Cardiac muscle cell (in vitro differentiated cells and primary cell): ENCODE results near the gene MAST3. TPM values are rescaled to one million over a fixed set of nuclear protein-coding genes. Genes with fewer than 3 reads are reported as not detected.

ENCODE experiments used
- DNase-seq, 2 donors: peaks; one replicate each; pipeline versions ENCODE4 v3.0.0 to v3.0.0-alpha.2; 2010 to 2017; ENCODE audit warnings: low read depth in 1 of 2, low spot score in 1 of 2
- H3K27ac ChIP-seq: fragments of 200-600 bp; sonication (generic); 2 replicates; pipeline ENCODE4 v1.5.1; 2016
- H3K27me3 ChIP-seq: fragments of 200-600 bp; sonication (generic); 2 replicates; pipeline ENCODE4 v1.6.0; 2016; ENCODE audit warnings: control low read depth
- H3K36me3 ChIP-seq: fragments of 200-600 bp; sonication (generic); 2 replicates; pipeline ENCODE4 v1.5.1; 2016; ENCODE audit warnings: control low read depth
- H3K4me1 ChIP-seq: fragments of 200-600 bp; sonication (generic); 2 replicates; pipeline ENCODE4 v1.8.1; 2017; ENCODE audit warnings: low read depth, mild to moderate bottlenecking, mixed run types
- H3K4me3 ChIP-seq: fragments of 200-600 bp; sonication (generic); 2 replicates; pipeline ENCODE4 v1.5.1; 2016; ENCODE audit warnings: mild to moderate bottlenecking
- H3K9me3 ChIP-seq: fragments of 200-600 bp; sonication (generic); 2 replicates; pipeline ENCODE4 v1.5.1; 2017; ENCODE audit warnings: low read depth, mild to moderate bottlenecking, control low read depth
- polyA plus RNA-seq: library from polyadenylated mRNA; unstranded; fragments of >200 nt; fragmentation: Nextera tagmentation; extraction: Ambion mirVana; gene quantifications from 2 replicates; pipeline ENCODE4 v1.2.1, GENCODE V29; 2016
- total RNA-seq: library from RNA; depleted of rRNA; stranded (reverse); fragments of >200 nt; gene quantifications from 2 replicates; pipeline ENCODE4 v1.2.3, GENCODE V29; 2016
- TF ChIP-seq, protein P1 (sequence below): IDR thresholded peaks from 2 replicates; pipeline ENCODE4 v1.5.1; 2012; ENCODE audit warnings: low read depth, mild to moderate bottlenecking, low read length

MAST3 gene
- total and polyA plus RNA-seq, 2 experiments from 2014 or later: 5.5 to 8.1 TPM

DNA sequence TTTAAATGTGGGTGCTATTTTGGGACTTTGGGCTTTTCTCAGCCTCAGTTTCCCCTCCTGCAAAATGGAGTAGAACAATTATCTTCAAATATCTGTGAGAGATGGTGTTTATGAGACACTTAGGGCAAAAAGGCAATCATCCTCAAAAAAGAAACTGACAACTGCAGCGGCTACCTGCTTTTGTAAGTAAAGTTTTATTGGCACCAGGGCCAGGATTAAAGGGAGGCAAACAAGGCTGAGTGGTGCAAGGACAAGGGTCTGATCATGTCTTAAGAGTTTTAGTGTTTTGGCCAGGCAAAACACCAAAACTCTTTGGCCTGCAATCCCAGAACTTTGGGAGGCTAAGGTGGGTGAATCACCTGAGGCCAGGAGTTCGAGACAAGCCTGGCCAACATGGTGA is 1.3 kb upstream of the MAST3 start:
- no peak overlapping the region for H3K4me3 ChIP-seq
- H3K27ac ChIP-seq: no peak overlapping the region
- no peaks in the 10 kb centered on the region for H3K36me3 ChIP-seq
- TF ChIP-seq, protein P1, sequence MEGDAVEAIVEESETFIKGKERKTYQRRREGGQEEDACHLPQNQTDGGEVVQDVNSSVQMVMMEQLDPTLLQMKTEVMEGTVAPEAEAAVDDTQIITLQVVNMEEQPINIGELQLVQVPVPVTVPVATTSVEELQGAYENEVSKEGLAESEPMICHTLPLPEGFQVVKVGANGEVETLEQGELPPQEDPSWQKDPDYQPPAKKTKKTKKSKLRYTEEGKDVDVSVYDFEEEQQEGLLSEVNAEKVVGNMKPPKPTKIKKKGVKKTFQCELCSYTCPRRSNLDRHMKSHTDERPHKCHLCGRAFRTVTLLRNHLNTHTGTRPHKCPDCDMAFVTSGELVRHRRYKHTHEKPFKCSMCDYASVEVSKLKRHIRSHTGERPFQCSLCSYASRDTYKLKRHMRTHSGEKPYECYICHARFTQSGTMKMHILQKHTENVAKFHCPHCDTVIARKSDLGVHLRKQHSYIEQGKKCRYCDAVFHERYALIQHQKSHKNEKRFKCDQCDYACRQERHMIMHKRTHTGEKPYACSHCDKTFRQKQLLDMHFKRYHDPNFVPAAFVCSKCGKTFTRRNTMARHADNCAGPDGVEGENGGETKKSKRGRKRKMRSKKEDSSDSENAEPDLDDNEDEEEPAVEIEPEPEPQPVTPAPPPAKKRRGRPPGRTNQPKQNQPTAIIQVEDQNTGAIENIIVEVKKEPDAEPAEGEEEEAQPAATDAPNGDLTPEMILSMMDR: no peak
- DNase-seq: no peak
- H3K4me1 ChIP-seq: no peaks in the 10 kb centered on the region
- H3K27me3 ChIP-seq: peaks cover 15% of the 10 kb centered on the region
- H3K9me3 ChIP-seq: no peaks in the 10 kb centered on the region

DNA sequence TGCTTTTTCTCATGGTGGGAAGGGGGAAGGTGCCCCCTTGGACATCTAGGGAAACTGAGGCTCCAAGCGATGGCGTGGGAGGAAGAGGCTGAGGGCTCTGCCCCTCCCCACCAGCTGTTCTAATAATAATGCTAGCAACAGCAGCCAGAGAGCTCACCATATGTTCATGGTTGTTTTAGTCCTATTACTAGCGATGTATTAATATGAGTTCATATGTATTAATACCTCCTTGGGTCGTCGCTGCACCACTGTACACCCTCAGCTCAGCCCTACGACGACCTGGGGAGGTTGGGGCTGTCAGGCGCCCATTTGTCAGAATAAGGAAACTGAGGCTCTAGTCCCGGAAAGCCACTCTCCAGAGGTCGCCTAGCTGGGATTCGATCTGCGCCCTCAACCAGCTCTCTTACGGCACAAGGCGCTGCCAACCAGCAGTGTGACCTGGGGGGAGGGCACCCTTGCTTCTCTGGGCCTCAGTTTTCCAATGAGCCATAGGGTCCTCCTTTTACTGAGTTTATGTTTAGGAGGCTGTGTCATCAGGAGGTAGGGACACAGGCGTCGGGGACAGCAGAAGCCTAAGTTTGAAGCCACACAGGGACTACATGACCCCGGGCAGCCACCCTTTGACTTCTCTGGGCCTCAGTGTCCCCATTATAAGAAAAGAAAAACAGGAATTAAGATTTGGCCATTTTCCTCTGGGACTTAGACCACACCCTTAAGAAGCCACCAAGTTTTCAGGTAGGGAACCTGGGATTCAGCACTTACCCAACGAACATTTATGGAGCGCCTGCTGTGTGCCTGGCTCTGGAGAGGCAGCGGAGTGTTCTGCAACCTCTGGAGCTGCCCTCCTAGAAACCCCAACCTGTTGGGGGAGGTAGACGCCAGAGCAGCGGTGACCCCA is 664 bp downstream of the MAST3 start:
- DNase-seq: no peak
- no peak overlapping the region for H3K27ac ChIP-seq
- TF ChIP-seq, protein P1: no peak

DNA sequence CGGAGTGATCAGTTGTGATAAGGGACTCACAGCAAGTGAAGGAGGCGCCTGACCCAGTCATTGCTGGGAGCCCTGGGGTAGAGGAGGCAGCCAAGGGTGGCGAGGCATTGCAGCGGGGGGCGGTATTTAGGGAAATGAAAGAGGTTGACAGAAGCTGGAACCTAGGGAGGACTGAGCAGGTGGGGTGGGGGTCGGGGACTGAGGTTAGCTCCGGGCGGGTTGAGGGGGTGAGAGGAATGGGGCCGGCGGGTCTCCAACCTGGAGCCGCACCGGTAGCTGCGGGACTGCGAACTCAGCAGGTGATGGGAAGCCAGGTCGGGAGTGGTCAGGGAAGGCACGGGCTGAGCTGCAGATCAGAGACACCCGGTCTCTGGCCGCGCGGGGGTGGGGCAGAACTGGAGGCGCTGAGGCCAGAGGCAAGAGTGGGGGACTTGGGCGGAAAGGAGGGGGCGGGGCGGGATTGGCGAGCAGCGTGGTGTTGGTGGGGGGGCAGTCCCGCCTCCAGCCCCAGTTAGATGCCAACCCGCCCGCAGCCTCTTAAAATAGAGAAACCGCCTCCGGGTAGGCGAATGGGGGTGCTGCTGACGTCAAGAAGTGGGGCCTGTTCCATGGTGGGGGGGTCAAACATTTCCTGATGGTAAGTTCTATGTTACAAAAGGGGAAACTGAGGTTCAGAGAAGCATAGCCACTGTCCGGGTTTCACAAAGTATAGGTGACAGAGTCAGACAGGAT is 1.5 kb downstream of the MAST3 start:
- no peak overlapping the region for H3K4me3 ChIP-seq
- no peaks in the 10 kb centered on the region for H3K9me3 ChIP-seq
- no peaks in the 10 kb centered on the region for H3K4me1 ChIP-seq
- DNase-seq: no peak
- no peaks in the 10 kb centered on the region for H3K36me3 ChIP-seq
- peaks cover 15% of the 10 kb centered on the region for H3K27me3 ChIP-seq
- no peak overlapping the region for H3K27ac ChIP-seq
- TF ChIP-seq, protein P1: no peak

More for the DNA sequence above, 664 bp downstream of the MAST3 start:
- peak overlapping the region; percentile 35 for H3K4me3 ChIP-seq
- H3K36me3 ChIP-seq: no peaks in the 10 kb centered on the region
- H3K9me3 ChIP-seq: no peaks in the 10 kb centered on the region
- H3K27me3 ChIP-seq: peaks cover 15% of the 10 kb centered on the region
- H3K4me1 ChIP-seq: no peaks in the 10 kb centered on the region

DNA sequence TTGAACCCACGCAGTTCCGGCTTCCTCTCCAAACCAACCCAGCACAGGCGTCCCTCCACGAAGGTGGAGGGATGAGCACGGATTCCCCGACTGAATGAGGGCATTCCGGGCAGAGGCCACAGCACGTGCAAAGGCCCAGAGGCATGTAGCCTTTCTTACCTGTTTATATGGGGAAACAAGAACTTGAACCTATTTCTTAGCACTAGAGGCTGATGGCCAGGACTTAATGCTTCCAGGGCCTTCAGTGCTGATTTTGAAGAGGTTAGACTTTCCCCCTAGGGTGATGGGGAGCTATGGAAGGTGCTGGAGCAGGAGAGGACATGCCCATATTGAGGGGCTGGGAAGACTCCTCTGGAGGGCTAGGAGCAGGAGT is 2.0 kb downstream of the MAST3 start:
- Histone ChIP-seq H3K27ac (no peak overlapping the region), H3K27me3 (peaks cover 15% of the 10 kb centered on the region), H3K36me3 (no peaks in the 10 kb centered on the region), H3K9me3 (no peaks in the 10 kb centered on the region), H3K4me1 (no peaks in the 10 kb centered on the region), H3K4me3 (no peak overlapping the region)
- TF ChIP-seq, protein P1: no peak
- no peak for DNase-seq

DNA sequence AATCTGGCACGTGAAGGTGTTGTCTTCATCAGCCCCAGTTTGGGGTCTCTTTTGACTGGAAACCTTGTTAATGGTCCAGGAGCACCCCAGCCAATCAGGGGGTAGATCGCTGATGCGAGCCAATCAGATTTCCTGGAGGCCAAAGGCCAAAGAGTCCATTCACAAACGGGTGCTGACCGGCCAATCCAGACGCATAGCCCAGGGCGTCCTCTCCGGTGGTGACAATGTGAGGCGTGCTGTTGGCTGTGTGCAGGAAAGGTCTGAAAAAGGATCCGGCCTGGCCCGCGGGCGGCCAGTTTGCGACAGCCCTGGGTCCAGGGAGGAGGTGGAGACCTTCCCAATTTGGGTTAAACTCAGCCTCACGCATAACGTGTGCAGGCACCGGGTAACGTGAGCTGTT is 3.1 kb downstream of the MAST3 start:
- peak in 1 of 2 donors; percentile 73 for DNase-seq
- H3K4me3 ChIP-seq: no peak overlapping the region
- peaks cover 15% of the 10 kb centered on the region for H3K27me3 ChIP-seq
- no peak overlapping the region for H3K27ac ChIP-seq
- no peaks in the 10 kb centered on the region for H3K9me3 ChIP-seq
- no peaks in the 10 kb centered on the region for H3K36me3 ChIP-seq
- no peaks in the 10 kb centered on the region for H3K4me1 ChIP-seq
- TF ChIP-seq, protein P1: no peak
